GM18505 (cell line): Measurements from ENCODE around the gene NEDD4L.
A peak's percentile ranks its signal among the peaks of the same experiment; 100 is the strongest.

Experiments used
- ATAC-seq: cut with Tn5 transposase; IDR thresholded peaks from one replicate; pipeline ENCODE4 v1.9.1; 2021; ENCODE audit not compliant: unreplicated experiment
- POLR2A ChIP-seq: IDR thresholded peaks from 4 replicates; pipeline ENCODE4 v1.6.1; 2011; ENCODE audit warnings: borderline replicate concordance; ENCODE audit not compliant: insufficient read depth, insufficient read length; ENCODE audit errors: extremely low read depth

NEDD4L gene

GRCh38 chr18:58298251-58299134, 254.5 kb downstream of the NEDD4L start:
- ATAC-seq = no peak

DNA sequence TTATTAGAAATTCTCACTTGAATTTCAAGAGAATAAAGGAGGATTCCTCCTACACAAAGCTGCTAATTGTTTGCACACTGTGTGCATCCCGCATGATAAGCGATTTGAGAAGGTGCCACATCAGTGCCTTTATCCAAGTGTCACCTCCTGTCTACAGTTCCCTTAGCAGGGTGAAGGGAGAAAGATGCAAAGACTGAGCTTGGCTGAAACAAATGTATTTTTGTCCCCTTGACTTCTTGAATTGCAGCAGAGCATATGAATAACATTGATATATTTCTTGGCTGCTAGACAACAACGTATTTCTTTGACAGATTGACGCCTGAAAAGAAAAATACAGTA, 255.1 kb downstream of the NEDD4L start:
- TF ChIP-seq POLR2A = no peak
- no peak for ATAC-seq

More at GRCh38 chr18:58298251-58299134, 254.5 kb downstream of the NEDD4L start:
- TF ChIP-seq POLR2A = no peak

GRCh38 chr18:58299936-58300335, 255.9 kb downstream of the NEDD4L start:
- TF ChIP-seq POLR2A = no peak
- ATAC-seq = no peak

- ATAC-seq = no peak
- no peak for TF ChIP-seq POLR2A
Measured at GRCh38 chr18:58300867-58301266, 256.8 kb downstream of the NEDD4L start.

- TF ChIP-seq POLR2A = no peak
Measured at GRCh38 chr18:58302811-58303210, 258.8 kb downstream of the NEDD4L start.

DNA sequence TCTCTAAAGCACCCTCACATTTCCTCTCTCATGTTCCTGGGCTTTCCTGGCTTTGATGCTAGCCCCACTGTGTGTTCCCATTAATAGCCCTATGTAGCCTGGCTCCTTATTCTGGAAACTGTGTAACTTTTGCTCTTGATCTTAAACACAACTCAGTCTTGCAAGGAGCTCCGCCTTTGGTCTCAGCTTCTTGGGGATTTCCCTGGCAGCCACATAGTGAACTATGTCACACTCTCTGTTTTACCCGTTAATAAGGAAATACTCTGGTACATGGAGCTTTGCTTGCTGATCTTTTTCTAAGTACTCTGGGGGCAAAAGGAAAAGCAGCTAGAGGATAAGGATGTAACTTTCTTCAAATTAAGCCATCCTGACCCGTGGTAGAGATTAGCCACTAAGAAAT, 259.3 kb downstream of the NEDD4L start:
- no peak for TF ChIP-seq POLR2A
- ATAC-seq = peak; percentile 58

More at GRCh38 chr18:58302811-58303210, 258.8 kb downstream of the NEDD4L start:
- no peak for ATAC-seq

DNA sequence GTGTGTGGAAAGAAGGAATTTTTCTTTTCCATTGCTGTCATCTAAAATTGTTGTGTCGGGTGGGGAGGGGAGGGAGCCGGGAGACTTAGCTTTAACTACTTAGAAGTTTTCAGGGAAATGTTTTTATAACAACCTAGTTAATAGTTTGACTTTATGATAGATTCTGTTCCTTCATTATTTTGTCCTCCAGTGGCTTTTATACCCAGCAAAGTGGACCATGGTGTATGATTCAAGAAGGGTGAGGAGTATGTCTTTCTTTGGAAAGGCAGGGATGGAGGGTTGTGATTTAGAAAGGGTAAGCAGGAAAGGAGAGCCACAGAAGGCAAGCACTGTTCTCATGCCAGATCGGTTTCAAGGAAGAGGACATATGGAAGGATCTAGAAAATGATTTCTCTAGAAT, 261.8 kb downstream of the NEDD4L start:
- no peak for TF ChIP-seq POLR2A
- ATAC-seq = no peak

DNA sequence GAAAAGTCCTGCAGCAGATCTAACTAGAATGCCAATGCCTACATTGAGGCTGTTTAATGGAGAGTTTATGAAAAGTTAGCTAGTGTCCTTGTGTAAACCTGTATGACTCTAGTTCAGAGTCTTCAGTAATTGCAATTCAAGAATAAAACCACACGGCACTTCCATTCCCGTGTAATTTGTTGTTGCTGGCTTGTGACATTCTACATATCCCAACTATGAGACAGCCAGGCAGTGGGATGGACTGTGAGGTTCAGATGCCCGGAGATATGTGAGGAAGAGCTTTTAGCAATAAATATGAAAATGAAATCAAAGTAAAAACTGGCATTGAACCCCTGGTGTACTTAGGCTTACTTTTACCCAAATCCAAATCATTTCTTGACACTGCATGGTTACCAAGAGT, 263.4 kb downstream of the NEDD4L start:
- ATAC-seq = no peak

DNA sequence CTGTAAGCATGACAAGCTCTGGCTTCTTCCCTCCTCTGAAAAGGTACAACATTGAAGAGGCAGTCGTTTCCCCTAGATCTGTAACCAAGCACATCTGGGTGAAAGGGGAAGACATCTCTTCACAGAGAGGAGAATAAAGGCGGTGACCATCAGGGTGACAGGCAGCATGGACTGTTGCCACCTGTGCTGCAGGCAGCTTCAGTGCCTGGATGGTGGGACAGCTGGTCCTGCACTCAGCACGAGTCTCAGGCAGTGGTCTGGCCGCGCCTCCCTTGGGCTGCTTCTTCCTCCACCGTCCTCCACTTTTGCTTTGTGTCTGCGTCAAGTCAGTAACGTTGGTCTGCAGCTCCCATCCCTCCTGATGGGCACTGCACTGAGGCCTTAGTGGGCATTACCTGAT, 264.4 kb downstream of the NEDD4L start:
- ATAC-seq = no peak
- TF ChIP-seq POLR2A = no peak

More for the DNA sequence above, 263.4 kb downstream of the NEDD4L start:
- TF ChIP-seq POLR2A = no peak

DNA sequence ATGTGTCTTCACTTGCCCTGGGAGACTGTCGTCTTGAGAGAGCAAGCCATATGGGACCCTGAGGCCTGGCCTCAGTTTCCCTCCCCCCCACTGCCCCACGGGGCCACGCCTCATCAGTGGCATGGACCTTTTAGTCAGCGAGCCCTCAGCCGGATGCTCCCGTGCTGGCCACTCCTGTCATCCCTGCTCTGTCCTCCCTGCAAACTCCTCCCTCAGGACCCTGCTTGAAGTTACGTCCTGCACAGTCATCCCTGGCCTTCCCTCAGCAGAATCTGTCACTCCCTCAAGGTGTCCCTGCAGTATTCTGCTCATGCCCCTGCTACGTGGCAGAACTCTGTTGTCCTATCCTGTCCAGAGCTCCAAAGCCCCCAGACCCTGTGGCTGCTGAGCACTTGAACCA, 265.1 kb downstream of the NEDD4L start:
- ATAC-seq = no peak
- TF ChIP-seq POLR2A = no peak

DNA sequence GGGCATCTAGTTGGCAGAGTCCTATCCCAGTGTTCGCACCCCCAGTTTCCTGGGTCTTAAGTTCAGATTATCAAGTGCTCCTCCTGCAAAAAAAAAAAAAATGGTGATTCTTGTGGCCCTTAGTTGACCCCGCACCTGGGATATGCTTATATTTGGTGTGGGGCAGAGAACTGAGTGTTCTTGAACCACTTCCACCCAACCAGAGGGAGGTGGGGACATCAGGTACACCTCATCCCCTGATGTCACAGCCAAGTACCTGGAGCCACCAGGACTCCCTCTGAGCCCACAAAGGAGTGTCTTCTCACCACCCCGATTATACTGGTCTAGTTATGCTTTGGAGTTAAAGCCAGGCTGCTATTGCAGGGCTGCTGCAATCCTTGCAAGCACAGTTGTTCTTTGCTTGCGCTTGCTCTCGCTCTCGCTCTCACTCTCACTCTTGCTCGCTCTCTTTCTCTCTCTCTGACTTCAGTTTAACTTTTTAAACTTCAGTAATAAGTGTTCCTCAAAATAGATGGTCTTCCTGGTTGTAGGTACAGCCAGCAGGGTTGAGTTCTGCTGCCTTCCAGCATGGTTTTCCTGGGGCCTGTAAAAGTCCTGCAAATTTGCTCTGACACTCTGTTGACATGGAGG, 265.7 kb downstream of the NEDD4L start:
- ATAC-seq = no peak

DNA sequence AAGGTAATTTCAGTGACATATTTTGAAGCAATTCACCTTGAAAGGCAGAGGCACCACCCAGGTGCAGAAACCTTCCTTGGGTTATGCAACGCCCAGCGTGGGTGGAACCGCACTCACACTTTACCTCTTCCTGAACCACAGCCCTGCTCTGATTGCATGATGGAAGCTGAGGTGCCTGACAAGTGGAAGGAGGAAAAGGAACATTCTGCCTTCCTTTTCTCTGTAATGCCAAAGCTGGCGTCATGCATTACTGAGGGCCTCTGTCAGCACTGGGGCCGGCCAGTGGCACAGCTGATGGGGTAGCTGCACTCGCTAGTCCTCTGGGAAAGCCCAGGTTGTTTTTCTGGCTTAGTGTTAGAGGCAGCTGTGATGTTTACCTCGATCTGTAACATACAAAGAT, 266.5 kb downstream of the NEDD4L start:
- TF ChIP-seq POLR2A = no peak
- ATAC-seq = no peak

More for the DNA sequence above, 265.7 kb downstream of the NEDD4L start:
- TF ChIP-seq POLR2A = no peak

- TF ChIP-seq POLR2A = no peak
- ATAC-seq = no peak
Measured at GRCh38 chr18:58311390-58311789, 267.4 kb downstream of the NEDD4L start.

DNA sequence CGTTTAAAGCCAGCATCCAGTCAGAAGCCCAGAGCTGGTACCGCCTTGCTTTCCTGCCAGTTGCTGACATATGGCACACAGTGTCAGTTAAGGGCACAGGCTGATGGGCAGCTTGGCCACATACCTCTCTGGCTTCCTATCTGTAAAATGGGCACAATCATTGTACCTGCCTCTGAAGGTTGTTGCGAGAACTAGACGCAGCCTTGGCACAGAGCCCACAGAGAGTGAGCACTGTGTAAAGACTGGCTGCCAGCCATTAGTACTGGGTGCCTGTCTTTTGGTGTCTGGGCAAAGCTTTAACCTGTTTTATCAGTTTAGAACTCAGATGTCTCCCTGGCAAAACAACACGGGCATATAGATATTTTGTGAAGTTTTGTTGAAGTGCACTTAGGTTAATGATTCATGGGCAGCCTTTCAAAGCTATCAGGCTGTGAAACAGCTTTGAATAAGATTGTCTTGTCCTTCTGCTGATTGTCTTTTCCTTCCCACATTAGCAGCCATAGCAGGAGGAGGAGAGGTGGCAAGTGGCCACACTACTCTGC, 269.5 kb downstream of the NEDD4L start:
- no peak for ATAC-seq
- no peak for TF ChIP-seq POLR2A

DNA sequence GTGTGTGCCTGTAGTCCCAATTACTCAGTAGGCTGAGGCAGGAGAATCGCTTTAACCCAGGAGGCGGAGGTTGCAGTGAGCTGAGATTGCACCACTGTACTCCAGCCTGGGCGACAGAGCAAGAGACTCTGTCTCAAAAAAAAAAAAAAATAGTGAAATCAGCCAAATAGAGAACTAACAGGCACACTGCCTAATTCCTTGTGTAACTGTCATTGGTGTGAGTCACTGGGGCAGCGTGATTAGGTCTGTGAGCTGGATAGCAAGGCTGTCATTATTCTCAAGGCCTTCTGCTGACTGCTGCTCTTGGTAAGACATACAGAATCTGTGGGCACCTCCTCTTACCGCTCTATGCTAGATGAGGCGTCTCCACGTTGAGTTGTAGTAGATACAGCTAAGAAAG, 270.3 kb downstream of the NEDD4L start:
- TF ChIP-seq POLR2A = no peak
- no peak for ATAC-seq

- TF ChIP-seq POLR2A = no peak
- no peak for ATAC-seq
Measured at GRCh38 chr18:58315041-58315440, 271.0 kb downstream of the NEDD4L start.
